Fibroblast of skin of left biceps (primary cell): ENCODE measurements around the gene CDK14.
A peak's percentile ranks its signal among the peaks of the same experiment; 100 is the strongest.

Source experiments
- DNase-seq, 2 experiments: peaks; one replicate each; pipeline ENCODE4 v3.0.0-alpha.2; 2013; ENCODE audit warnings: low read depth in 2 of 2

The CDK14 gene

GRCh38 chr7:91050677-91051076 is 454.6 kb downstream of the CDK14 start:
- DNase-seq = no peak

- DNase-seq = no peak
Observed at GRCh38 chr7:91051966-91052365, 455.8 kb downstream of the CDK14 start.

GRCh38 chr7:91054374-91054773 is 458.3 kb downstream of the CDK14 start:
- DNase-seq = no peak

- DNase-seq = no peak
Observed at GRCh38 chr7:91055219-91055618, 459.1 kb downstream of the CDK14 start.

GRCh38 chr7:91062713-91063112 is 466.6 kb downstream of the CDK14 start:
- no peak for DNase-seq

- no peak for DNase-seq
Observed at GRCh38 chr7:91064052-91064451, 467.9 kb downstream of the CDK14 start.

GRCh38 chr7:91064938-91065337 is 468.8 kb downstream of the CDK14 start:
- DNase-seq = no peak

- DNase-seq = no peak
Observed at GRCh38 chr7:91066627-91067026, 470.5 kb downstream of the CDK14 start.

- DNase-seq = no peak
Observed at GRCh38 chr7:91067242-91067641, 471.1 kb downstream of the CDK14 start.

GRCh38 chr7:91068136-91068795 is 472.1 kb downstream of the CDK14 start:
- DNase-seq = no peak

- no peak for DNase-seq
Observed at GRCh38 chr7:91069146-91069545, 473.0 kb downstream of the CDK14 start.

- DNase-seq = peak; percentile 57 to 61
Observed at GRCh38 chr7:91079487-91079886, 483.4 kb downstream of the CDK14 start.

GRCh38 chr7:91080351-91080750 is 484.2 kb downstream of the CDK14 start:
- no peak for DNase-seq

GRCh38 chr7:91082038-91082437 is 485.9 kb downstream of the CDK14 start:
- DNase-seq = peak; percentile 70 to 75

- no peak for DNase-seq
Observed at GRCh38 chr7:91082852-91083495, 486.9 kb downstream of the CDK14 start.

- no peak for DNase-seq
Observed at GRCh38 chr7:91083855-91084644, 487.9 kb downstream of the CDK14 start.

- no peak for DNase-seq
Observed at GRCh38 chr7:91085175-91085574, 489.1 kb downstream of the CDK14 start.

- no peak for DNase-seq
Observed at GRCh38 chr7:91086200-91086599, 490.1 kb downstream of the CDK14 start.

GRCh38 chr7:91088156-91088555 is 492.0 kb downstream of the CDK14 start:
- DNase-seq = no peak

GRCh38 chr7:91088691-91089090 is 492.6 kb downstream of the CDK14 start:
- DNase-seq = no peak

GRCh38 chr7:91089382-91089963 is 493.4 kb downstream of the CDK14 start:
- no peak for DNase-seq

GRCh38 chr7:91090684-91091083 is 494.6 kb downstream of the CDK14 start:
- no peak for DNase-seq
